ENCODE data around the gene ERN2. TPM values are rescaled to one million over a fixed set of nuclear protein-coding genes. Genes with fewer than 3 reads are reported as not detected.
"Not testable (repeated sequence)": the region's sequence is repeated elsewhere in the genome, so short reads cannot be mapped to it uniquely, and the experiment has no call there.

Gene ERN2
- total RNA-seq, 1 experiment from 2014 or later: not detected

DNA sequence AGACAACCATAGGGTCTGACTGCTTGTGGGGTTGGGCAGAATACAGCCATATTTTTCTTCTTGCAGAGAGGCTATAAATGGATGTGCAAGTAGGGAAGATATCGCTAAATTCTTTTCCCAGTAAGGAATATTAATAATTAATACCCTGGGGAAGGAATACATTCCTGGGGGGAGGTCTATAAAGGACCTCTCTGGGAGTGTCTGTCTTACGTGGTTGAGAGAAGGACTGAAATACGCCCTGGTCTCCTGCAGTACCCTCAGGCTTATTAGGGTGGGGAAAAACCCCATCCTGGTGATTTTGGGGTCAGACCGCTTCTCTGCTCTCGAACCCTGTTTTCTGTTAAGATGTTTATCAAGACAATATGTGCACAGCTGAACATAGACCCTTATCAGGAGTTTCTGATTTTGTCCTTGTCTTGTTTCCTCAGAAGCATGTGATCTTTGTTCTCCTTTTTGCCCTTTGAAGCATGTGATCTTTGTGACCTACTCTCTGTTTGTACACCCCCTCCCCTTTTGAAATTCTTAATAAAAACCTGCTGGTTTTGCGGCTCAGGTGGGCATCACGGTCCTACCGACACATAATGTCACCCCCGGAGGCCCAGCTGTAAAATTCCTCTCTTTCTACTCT, 9.7 kb upstream of the ERN2 start:
- DNase-seq (ENCODE audit: low read depth): not testable (repeated sequence)

GRCh38 chr16:23716484-23716883, 3.5 kb upstream of the ERN2 start:
- DNase-seq (ENCODE audit: low read depth): no peak

DNA sequence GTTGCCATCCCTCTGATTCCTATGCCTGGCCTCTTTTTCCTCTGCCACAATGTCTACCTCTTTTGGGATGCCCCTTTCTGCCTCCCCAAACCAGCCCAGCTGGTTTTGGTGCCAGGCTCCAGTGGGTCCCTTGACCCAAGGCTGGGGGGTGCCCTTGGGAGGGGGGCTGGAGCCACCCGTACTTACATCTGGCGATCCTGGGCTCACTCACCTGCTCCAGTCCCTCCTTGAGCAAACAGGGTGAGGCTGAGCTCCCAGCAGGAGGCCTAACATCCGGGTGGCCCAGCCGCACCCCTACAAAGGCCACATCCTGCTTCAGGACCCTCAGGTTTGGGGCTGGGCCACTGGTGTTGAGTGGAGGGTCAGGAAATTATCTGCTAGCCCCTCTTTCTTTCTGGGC, 1.2 kb downstream of the ERN2 start:
- no peak for DNase-seq (ENCODE audit: low read depth)

DNA sequence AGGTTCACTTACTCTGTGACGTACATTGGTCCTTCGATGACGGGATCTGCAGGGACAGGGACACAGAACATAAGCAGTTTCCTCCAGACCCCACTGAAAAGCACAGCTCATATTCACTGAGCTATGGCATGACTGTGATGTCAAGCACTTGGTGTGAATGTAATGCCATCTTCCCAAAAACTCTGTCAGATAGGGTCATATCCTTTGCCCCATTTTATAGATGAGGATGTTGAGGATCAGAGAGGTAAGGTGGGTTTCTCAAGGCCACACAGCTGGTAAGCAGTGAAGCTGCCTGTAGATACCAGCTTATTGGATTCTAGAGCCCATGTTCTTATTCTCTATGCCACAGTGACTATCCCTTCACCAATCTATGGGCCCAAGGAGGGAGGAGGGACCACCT, 2.5 kb downstream of the ERN2 start:
- no peak for DNase-seq (ENCODE audit: low read depth)

DNA sequence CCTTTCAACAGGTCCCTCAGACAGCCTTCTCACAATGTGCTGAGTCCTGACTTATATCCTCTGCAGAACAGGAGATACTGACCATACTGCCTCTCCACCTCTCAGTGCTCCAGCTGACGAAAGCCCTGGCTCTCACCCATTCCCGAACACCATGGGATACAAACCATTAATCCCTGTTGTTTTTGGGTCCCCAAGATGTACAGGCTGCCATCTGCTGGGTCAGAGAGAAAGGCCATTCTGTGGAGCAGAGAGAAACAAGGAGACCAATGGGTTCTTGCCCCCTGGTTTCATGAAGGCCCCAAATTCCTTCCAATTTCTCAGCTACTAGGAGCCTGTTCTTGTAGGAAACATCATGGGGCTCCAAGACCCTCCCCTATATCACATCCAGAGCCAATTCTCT, 3.0 kb downstream of the ERN2 start:
- DNase-seq (ENCODE audit: low read depth): no peak

GRCh38 chr16:23709536-23709935, 3.5 kb downstream of the ERN2 start:
- DNase-seq (ENCODE audit: low read depth): no peak

DNA sequence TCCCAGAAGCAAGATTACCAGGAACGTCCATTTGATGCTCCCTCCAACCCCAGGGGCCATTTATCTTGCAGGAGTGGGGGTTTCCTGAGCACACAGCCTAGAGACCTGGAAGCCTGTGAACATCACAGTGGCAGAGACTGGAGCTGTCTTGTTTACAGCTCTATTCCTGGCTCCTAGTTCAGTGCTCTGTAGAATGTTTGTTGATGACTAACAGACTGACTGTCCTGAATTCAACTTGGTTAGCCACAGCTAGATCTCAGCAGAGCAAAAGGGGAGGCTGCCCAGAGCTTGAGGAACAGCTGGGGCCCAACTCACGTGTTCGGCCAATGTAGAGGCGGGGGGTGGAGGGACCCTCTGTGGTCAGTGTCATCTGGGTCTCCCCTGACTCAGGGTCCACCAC, 6.6 kb downstream of the ERN2 start:
- no peak for DNase-seq (ENCODE audit: low read depth)

- DNase-seq (ENCODE audit: low read depth): no peak
Measured at GRCh38 chr16:23705517-23705902, 7.5 kb downstream of the ERN2 start.

GRCh38 chr16:23704772-23705516, 8.1 kb downstream of the ERN2 start:
- no peak for DNase-seq (ENCODE audit: low read depth)

GRCh38 chr16:23702951-23703350, 10.1 kb downstream of the ERN2 start:
- DNase-seq (ENCODE audit: low read depth): no peak

DNA sequence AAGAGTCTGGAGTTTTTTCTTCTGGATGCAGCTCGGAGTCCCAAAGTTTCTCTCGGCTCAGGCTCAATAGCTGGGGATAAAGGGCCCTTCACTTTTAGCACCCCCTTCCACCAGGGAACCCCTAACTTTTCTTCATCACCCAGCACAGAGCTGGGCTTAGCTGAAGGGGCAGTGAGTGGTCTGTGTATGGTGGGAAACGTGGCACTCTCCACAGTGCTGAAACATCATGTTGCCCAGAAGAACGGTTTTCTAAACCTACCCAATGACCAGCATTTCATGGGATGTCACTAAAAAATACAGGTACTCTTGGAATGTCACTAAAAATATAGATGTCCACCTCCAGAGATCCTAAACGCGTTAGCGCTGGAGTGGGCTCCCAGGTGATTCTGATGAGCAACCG, 12.0 kb downstream of the ERN2 start:
- DNase-seq (ENCODE audit: low read depth): no peak

DNA sequence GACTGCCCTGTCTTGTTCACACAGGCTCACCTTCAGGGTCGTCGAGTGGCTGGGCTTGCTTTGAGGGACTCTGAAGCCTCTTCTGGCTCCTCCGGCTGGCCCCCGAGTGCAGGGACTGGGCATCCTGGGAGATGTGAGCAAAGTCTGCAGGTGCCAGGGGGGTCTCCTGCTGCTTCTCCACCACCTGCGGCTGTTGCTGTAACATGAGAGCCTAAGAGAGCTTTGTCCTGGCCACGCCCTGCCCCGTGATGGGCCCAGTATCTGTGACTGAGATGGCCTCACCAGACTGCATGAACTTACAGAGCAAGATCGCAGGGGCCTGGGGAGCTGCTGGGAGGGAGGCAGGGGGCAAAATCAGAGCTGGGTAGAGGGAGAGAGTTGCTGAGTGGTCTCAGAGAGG, 12.5 kb downstream of the ERN2 start:
- no peak for DNase-seq (ENCODE audit: low read depth)

DNA sequence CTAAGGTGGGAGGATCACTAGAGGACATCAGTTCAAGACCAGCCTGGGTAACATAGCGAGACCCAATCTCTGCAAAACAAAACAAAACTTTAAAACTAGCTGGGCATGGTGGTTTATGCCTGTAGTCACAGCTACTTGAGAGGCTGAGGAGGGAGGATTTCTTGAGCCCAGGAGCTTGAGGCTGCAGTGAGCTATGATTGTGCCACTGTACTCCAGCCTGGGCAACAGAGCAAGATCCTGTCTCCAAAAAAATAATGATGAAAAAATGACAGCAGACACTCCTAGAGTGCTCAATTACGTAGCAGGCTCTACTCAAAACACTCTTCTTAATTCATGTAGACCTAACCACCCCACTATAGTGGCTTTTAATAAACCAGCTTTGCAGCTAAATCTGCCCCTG, 12.9 kb downstream of the ERN2 start:
- DNase-seq (ENCODE audit: low read depth): no peak

DNA sequence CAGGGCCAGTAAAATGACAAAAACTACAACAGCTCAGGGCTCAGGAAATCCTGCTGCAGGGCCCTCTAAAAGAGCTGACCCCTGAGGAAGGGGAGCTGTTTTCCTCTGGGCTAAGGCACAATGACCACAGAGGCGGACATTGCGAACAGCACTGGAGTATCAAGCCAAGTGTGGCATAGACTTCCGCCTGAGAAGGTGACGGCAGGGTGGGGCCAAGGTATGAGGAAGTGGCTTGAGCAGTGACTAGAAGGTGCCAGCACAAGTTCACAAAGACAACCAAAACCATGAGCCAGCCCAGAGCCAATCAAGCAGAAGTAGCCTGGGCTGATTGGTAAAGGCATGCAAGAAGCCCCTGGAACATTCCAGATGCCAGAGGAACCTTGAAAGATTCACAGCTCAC, 13.9 kb downstream of the ERN2 start:
- no peak for DNase-seq (ENCODE audit: low read depth)

GRCh38 chr16:23695756-23696155, 17.3 kb downstream of the ERN2 start:
- DNase-seq (ENCODE audit: low read depth): no peak

DNA sequence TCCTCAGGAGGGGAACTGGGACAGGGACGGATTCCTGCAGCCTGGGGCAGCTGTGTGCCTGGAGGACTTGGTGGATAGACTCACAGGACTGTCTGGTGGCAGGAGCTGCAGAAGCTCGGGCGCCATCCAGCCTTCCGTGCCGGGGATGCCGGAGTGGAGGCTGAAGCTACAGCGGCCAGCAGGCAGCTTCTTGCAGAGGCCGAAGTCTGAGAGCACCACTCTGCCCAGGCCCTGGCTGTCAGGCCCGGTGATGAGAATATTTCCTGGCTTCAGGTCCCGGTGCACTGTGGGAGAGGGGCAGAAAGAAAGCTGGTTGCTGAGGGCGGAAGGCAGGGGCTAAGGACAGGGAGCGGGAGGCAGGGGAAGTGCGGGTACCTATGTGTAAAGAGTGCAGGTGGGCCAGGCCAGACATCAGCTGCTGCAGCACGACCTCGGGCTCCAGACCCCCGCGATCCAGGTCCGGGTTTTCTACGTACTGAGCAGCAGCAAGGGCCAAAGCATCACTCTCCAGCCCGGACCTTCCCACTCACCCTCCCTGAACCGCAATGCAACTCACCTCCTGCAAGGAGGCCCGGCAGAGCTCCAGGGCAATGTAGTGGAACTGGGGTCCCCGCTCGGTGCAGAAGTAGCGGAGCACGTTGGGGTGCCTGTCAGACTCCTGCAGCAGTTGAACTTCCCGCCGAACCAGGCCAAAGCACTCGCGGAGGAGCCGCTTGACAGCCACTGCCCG, 18.2 kb downstream of the ERN2 start:
- no peak for DNase-seq (ENCODE audit: low read depth)

- DNase-seq (ENCODE audit: low read depth): no peak
Measured at GRCh38 chr16:23694265-23694643, 18.8 kb downstream of the ERN2 start.

GRCh38 chr16:23692190-23692837, 20.7 kb downstream of the ERN2 start:
- no peak for DNase-seq (ENCODE audit: low read depth)

- DNase-seq (ENCODE audit: low read depth): peak; percentile 75
Measured at GRCh38 chr16:23691483-23692189, 21.4 kb downstream of the ERN2 start.

DNA sequence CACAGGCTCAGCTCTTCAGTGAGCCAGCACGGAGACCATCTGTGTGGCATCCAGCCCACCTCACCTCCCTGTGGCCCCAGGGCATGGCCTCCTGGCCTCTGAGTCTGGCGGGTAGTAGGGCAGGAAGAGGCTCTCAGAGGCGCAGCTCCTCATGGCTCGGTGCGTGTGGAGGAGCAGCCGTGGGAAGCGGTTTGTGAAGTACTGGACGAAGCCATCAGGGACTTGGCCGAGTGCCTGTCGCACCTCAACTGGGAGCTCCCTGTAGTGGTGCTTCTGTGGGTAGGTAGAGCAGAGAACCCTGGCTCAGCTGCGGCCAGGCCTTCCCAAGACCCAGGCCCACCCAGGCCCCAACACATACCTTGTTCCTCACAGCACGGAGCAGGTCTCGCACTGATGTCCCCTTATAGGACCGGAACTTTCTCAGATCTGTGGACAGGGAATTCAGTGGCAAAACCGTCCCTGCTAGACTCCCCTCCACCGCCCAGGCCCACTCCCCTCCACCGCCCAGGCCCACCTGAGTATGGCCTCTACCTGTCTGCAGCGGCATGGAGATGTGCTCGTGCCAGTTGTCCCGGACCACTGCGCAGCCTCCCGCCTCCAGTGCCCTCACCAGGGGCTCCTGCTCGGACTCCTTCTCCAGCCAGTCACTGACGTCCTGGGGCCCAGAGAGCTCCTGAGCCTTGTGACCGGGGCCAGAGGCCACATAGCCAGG, 22.1 kb downstream of the ERN2 start:
- DNase-seq (ENCODE audit: low read depth): no peak

DNA sequence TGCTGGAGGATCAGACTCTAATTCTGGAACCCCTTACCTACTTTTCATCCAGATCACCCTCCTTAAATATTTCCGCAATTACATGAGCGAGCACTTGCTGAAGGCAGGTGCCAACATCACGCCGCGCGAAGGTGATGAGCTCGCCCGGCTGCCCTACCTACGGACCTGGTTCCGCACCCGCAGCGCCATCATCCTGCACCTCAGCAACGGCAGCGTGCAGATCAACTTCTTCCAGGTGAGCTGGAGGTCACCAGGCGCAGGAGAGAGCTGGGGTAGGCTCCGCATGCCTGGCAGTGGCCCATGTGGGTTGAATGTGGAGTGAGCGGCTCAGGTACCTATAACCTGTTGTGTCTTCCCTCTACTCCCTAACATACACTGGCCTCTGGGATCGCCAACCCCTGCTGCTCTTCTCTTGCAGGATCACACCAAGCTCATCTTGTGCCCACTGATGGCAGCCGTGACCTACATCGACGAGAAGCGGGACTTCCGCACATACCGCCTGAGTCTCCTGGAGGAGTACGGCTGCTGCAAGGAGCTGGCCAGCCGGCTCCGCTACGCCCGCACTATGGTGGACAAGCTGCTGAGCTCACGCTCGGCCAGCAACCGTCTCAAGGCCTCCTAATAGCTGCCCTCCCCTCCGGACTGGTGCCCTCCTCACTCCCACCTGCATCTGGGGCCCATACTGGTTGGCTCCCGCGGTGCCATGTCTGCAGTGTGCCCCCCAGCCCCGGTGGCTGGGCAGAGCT, 23.4 kb downstream of the ERN2 start:
- no peak for DNase-seq (ENCODE audit: low read depth)
